K562 (cell line): ENCODE results near the gene RNF145. TPM values are rescaled to one million over a fixed set of nuclear protein-coding genes. Genes with fewer than 3 reads are reported as not detected.

Experiments
- BRD4 ChIP-seq: fragments of 200-600 bp; sonication (generic); IDR thresholded peaks from 2 replicates; pipeline ENCODE4 v1.6.1; 2017; ENCODE audit warnings: inconsistent platforms
- FOXJ2 ChIP-seq: fragments of 200-800 bp; sonication (Bioruptor generic); IDR thresholded peaks from 2 replicates; pipeline ENCODE4 v1.6.1; 2016; ENCODE audit warnings: missing genetic modification characterization, missing compliant biosample characterization
- GABPA ChIP-seq: fragments of 200-800 bp; sonication (Bioruptor generic); conservative IDR thresholded peaks from 2 replicates; pipeline ENCODE4 v1.6.1; 2016; ENCODE audit warnings: low read depth, missing genetic modification characterization, missing compliant biosample characterization
- HNRNPLL ChIP-seq: fragments of 200-400 bp; formaldehyde crosslinking; IDR thresholded peaks from 2 replicates; pipeline ENCODE4 v1.6.1; 2017; ENCODE audit warnings: low read length, low read depth, mild to moderate bottlenecking; ENCODE audit not compliant: poor library complexity, severe bottlenecking
- HNRNPUL1 ChIP-seq: fragments of 200-400 bp; formaldehyde crosslinking; IDR thresholded peaks from 2 replicates; pipeline ENCODE4 v1.6.1; 2017; ENCODE audit warnings: low read length
- KLF6 ChIP-seq: fragments of 250-450 bp; sonication (Bioruptor Pico); IDR thresholded peaks from 2 replicates; pipeline ENCODE4 v1.4.0; 2020; ENCODE audit warnings: mild to moderate bottlenecking, moderate library complexity, borderline replicate concordance
- MCM5 ChIP-seq: fragments of 450-650 bp; IDR thresholded peaks from 2 replicates; pipeline ENCODE4 v1.6.1; 2016; ENCODE audit warnings: low read depth
- PTTG1 ChIP-seq: fragments of 450-650 bp; IDR thresholded peaks from 2 replicates; pipeline ENCODE4 v1.6.1; 2016; ENCODE audit warnings: low read depth, mild to moderate bottlenecking, missing genetic modification characterization, missing compliant biosample characterization
- SMARCB1 ChIP-seq: IDR thresholded peaks from 2 replicates; pipeline ENCODE4 v1.6.1; 2011; ENCODE audit warnings: improper control_type of control experiment, low read depth; ENCODE audit not compliant: insufficient read length
- ZC3H11A ChIP-seq: IDR thresholded peaks from 2 replicates; pipeline ENCODE4 v1.6.1; 2012; ENCODE audit warnings: low read depth, low read length, improper control_type of control experiment
- ZFP30 ChIP-seq: fragments of 250-450 bp; sonication (Bioruptor Pico); IDR thresholded peaks from 2 replicates; pipeline ENCODE4 v1.8.0; 2022; ENCODE audit warnings: moderate library complexity, mild to moderate bottlenecking, inconsistent platforms, borderline replicate concordance
- ZNF232 ChIP-seq: sonication (generic); formaldehyde crosslinking; IDR thresholded peaks from 2 replicates; pipeline ENCODE4 v1.8.0; 2022; ENCODE audit warnings: mild to moderate bottlenecking, missing genetic modification reagents
- ZNF445 ChIP-seq: fragments of 250-450 bp; sonication (Bioruptor Pico); IDR thresholded peaks from 2 replicates; pipeline ENCODE4 v1.4.0; 2020; ENCODE audit warnings: low read depth, mild to moderate bottlenecking, moderate library complexity
- ZNF644 ChIP-seq: fragments of 200-800 bp; sonication (Bioruptor generic); IDR thresholded peaks from 2 replicates; pipeline ENCODE4 v1.6.1; 2016; ENCODE audit warnings: low read depth, missing genetic modification characterization, missing compliant biosample characterization
- polyA plus RNA-seq, 8 experiments: library from polyadenylated mRNA; depleted of rRNA in 4 of 8; stranded (reverse) in 5 of 8; unstranded in 3 of 8; fragments of >200 nt; fragmentation: Nextera tagmentation in 2 of 8; fragmentation: Illumina TruSeq in 1 of 8; extraction: Ambion mirVana in 2 of 8; extraction: Trizol in 1 of 8; gene quantifications; 2 replicates each; pipeline versions ENCODE4 v1.2.1 to v1.2.3, GENCODE V29; 2011 to 2014; ENCODE audit warnings: inconsistent platforms in 1 of 8, missing spikeins in 1 of 8
- total RNA-seq, 7 experiments: library from RNA; depleted of rRNA in 6 of 7; stranded (reverse); fragments of >200 nt in 6 of 7; fragmentation: Illumina TruSeq in 2 of 7; extraction: Trizol in 2 of 7; gene quantifications; 2 replicates each; pipeline versions ENCODE4 v1.2.1 to v1.2.3, GENCODE V29; 2011 to 2021; ENCODE audit warnings: low replicate concordance in 1 of 7
- TF ChIP-seq, protein P1 (sequence below): IDR thresholded peaks from 2 replicates; pipeline ENCODE4 v1.6.1; 2011; ENCODE audit not compliant: insufficient read length; ENCODE audit errors: extremely low read depth
- TF ChIP-seq, protein P2 (sequence below), 2 experiments: fragments of 200-800 bp in 1 of 2; sonication (Bioruptor generic) in 1 of 2; sonication (generic) in 1 of 2; formaldehyde crosslinking in 1 of 2; IDR thresholded peaks in 1 of 2; conservative IDR thresholded peaks in 1 of 2; 2 replicates each; pipeline versions ENCODE4 v1.5.0 to v1.6.1; 2016 to 2020; ENCODE audit warnings: missing compliant biosample characterization in 1 of 2, missing genetic modification characterization in 1 of 2, missing genetic modification reagents in 1 of 2
- TF ChIP-seq, protein P3 (sequence below), 2 experiments: fragments of 450-650 bp; conservative IDR thresholded peaks; 2 replicates each; pipeline ENCODE4 v1.6.1; 2017; ENCODE audit warnings: mild to moderate bottlenecking in 2 of 2, moderate library complexity in 2 of 2

RNF145 gene
- total and polyA plus RNA-seq, 9 of the 15 experiments (the other 6 are each of a cell fraction or from before 2014, with no cell fraction given): 13.6 to 40.7 (median 25.4) TPM

DNA sequence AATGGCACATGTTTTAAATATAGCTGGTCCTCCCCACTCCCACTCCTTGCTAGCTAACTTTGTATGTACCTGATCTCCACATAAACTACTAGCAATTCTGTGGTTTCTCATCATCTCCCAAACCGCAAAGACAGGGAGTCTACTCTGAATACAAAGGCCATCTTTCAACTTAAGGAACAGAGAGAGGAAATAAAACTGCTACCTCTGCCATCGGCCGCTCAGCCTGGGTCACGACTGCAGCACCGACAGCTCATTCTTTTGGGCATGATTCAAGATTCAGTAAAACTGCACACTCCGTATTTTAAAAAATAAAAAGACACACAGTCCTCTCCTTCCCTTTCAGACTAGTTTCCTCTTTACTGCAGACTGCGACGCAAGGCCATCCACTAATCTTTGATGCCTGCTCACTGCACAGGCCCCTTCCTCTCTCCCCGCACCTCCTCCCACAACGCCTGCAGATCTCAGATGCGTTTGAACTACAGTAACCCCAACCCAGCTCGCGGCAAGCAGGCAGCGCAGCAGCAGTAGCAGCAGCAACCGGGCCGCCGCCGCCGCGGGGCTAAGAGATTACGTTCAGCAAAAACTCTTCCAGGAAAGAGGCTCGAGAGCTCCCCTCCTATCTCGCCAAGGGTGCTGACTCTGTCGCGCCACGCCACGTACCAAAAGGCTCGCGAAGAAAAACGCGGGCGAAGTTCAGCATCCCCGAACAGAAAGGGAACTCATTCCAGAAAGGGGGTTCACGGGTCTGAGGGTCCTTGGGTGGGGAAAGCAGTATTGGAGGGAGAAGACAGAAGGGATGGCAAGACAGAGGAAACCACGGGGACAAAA lies 1.5 kb downstream of the RNF145 start (continued):
- TF ChIP-seq, protein P1, sequence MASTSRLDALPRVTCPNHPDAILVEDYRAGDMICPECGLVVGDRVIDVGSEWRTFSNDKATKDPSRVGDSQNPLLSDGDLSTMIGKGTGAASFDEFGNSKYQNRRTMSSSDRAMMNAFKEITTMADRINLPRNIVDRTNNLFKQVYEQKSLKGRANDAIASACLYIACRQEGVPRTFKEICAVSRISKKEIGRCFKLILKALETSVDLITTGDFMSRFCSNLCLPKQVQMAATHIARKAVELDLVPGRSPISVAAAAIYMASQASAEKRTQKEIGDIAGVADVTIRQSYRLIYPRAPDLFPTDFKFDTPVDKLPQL: no peak
- TF ChIP-seq ZNF445 (CRISPR knock-in tag) (no peak), HNRNPUL1 (no peak), HNRNPLL (peak; percentile 93), ZC3H11A (no peak), PTTG1 (tag) (no peak), SMARCB1 (no peak), ZFP30 (CRISPR knock-in tag) (no peak), FOXJ2 (tag) (no peak), BRD4 (peak; percentile 22; the same call in 1 of the 2 replicates), KLF6 (CRISPR knock-in tag) (no peak; the same call in 1 of the 2 replicates), ZNF232 (CRISPR knock-in tag) (no peak), GABPA (tag) (0 out of 2 replicates have a peak, but pooled peaks have one; percentile 10), ZNF644 (tag) (no peak), MCM5 (no peak)
- TF ChIP-seq, protein P2, sequence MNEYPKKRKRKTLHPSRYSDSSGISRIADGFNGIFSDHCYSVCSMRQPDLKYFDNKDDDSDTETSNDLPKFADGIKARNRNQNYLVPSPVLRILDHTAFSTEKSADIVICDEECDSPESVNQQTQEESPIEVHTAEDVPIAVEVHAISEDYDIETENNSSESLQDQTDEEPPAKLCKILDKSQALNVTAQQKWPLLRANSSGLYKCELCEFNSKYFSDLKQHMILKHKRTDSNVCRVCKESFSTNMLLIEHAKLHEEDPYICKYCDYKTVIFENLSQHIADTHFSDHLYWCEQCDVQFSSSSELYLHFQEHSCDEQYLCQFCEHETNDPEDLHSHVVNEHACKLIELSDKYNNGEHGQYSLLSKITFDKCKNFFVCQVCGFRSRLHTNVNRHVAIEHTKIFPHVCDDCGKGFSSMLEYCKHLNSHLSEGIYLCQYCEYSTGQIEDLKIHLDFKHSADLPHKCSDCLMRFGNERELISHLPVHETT (CRISPR knock-in tag; conservative IDR thresholded peaks at IDR 0.05 in 1 of 2, IDR thresholded peaks at IDR 0.05 in 1 of 2): peak in 1 of 2 experiments; percentile 66; a peak in 2 of 4 replicates
- TF ChIP-seq, protein P3, sequence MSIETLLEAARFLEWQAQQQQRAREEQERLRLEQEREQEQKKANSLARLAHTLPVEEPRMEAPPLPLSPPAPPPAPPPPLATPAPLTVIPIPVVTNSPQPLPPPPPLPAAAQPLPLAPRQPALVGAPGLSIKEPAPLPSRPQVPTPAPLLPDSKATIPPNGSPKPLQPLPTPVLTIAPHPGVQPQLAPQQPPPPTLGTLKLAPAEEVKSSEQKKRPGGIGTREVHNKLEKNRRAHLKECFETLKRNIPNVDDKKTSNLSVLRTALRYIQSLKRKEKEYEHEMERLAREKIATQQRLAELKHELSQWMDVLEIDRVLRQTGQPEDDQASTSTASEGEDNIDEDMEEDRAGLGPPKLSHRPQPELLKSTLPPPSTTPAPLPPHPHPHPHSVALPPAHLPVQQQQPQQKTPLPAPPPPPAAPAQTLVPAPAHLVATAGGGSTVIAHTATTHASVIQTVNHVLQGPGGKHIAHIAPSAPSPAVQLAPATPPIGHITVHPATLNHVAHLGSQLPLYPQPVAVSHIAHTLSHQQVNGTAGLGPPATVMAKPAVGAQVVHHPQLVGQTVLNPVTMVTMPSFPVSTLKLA (conservative IDR thresholded peaks at IDR 0.05): peak; percentile 61 to 70
